NT2/D1 (cell line): ENCODE data around the gene CLASP1.
"Not testable (repeated sequence)": the region's sequence is repeated elsewhere in the genome, so short reads cannot be mapped to it uniquely, and the experiment has no call there.

Experiments
- DNase-seq: peaks from one replicate; pipeline ENCODE4 v3.0.0-alpha.2; 2011; ENCODE audit warnings: low read depth, low spot score
- H3K27me3 ChIP-seq: 2 replicates; pipeline ENCODE4 v1.6.0; 2011; ENCODE audit warnings: mild to moderate bottlenecking; ENCODE audit not compliant: insufficient read length, insufficient read depth
- H3K36me3 ChIP-seq: 2 replicates; pipeline ENCODE4 v1.6.1; 2011; ENCODE audit warnings: mild to moderate bottlenecking, low read length, mixed read lengths; ENCODE audit not compliant: insufficient read depth, insufficient read length
- H3K4me1 ChIP-seq: 2 replicates; pipeline ENCODE4 v1.5.1; 2011; ENCODE audit not compliant: insufficient read depth, insufficient read length
- H3K4me3 ChIP-seq: 2 replicates; pipeline ENCODE4 v1.5.1; 2011; ENCODE audit warnings: low read depth; ENCODE audit not compliant: insufficient read length
- H3K9ac ChIP-seq: 2 replicates; pipeline ENCODE4 v1.6.0; 2011; ENCODE audit warnings: low read depth; ENCODE audit not compliant: insufficient read length
- H3K9me3 ChIP-seq: 2 replicates; pipeline ENCODE4 v1.5.1; 2011; ENCODE audit warnings: mild to moderate bottlenecking, low read length; ENCODE audit not compliant: insufficient read depth
- SUZ12 ChIP-seq: IDR thresholded peaks from 2 replicates; pipeline ENCODE4 v1.6.1; 2011; ENCODE audit not compliant: insufficient read length, insufficient read depth; ENCODE audit errors: extremely low read depth
- YY1 ChIP-seq: IDR thresholded peaks from 2 replicates; pipeline ENCODE4 v1.6.1; 2011; ENCODE audit not compliant: insufficient read length, insufficient read depth
- ZNF274 ChIP-seq: IDR thresholded peaks from 2 replicates; pipeline ENCODE4 v1.6.1; 2011; ENCODE audit warnings: mild to moderate bottlenecking, low read depth, low read length

CLASP1 gene

GRCh38 chr2:121309801-121310200, 339.5 kb downstream of the CLASP1 start:
- no peak overlapping the region for H3K4me3 ChIP-seq
- H3K9ac ChIP-seq, result no peak overlapping the region
- DNase-seq, result no peak
- H3K27me3 ChIP-seq, result no peaks in the 10 kb centered on the region
- TF ChIP-seq SUZ12, result no peak
- no peaks in the 10 kb centered on the region for H3K4me1 ChIP-seq
- H3K9me3 ChIP-seq, result no peaks in the 10 kb centered on the region
- no peaks in the 10 kb centered on the region for H3K36me3 ChIP-seq

GRCh38 chr2:121309323-121309722, 339.9 kb downstream of the CLASP1 start:
- Histone ChIP-seq H3K27me3 (no peaks in the 10 kb centered on the region), H3K9me3 (no peaks in the 10 kb centered on the region), H3K9ac (no peak overlapping the region), H3K4me3 (no peak overlapping the region), H3K36me3 (no peaks in the 10 kb centered on the region), H3K4me1 (no peaks in the 10 kb centered on the region)
- DNase-seq, result no peak
- no peak for TF ChIP-seq ZNF274
- TF ChIP-seq YY1, result no peak
- TF ChIP-seq SUZ12, result no peak

- DNase-seq, result no peak
- Histone ChIP-seq H3K9ac (no peak overlapping the region), H3K36me3 (no peaks in the 10 kb centered on the region), H3K9me3 (no peaks in the 10 kb centered on the region), H3K4me3 (no peak overlapping the region), H3K27me3 (no peaks in the 10 kb centered on the region), H3K4me1 (no peaks in the 10 kb centered on the region)
- TF ChIP-seq YY1 (no peak), ZNF274 (no peak), SUZ12 (no peak)
Observed at GRCh38 chr2:121307048-121307447, 342.2 kb downstream of the CLASP1 start.

- TF ChIP-seq ZNF274 (no peak), YY1 (no peak), SUZ12 (no peak)
- no peak overlapping the region for H3K4me3 ChIP-seq
- H3K36me3 ChIP-seq, result no peaks in the 10 kb centered on the region
- DNase-seq, result no peak
- no peaks in the 10 kb centered on the region for H3K4me1 ChIP-seq
- H3K9ac ChIP-seq, result no peak overlapping the region
- no peaks in the 10 kb centered on the region for H3K9me3 ChIP-seq
- no peaks in the 10 kb centered on the region for H3K27me3 ChIP-seq
Observed at GRCh38 chr2:121304941-121305340, 344.3 kb downstream of the CLASP1 start.

- H3K4me1 ChIP-seq, result no peaks in the 10 kb centered on the region
- no peaks in the 10 kb centered on the region for H3K27me3 ChIP-seq
- H3K4me3 ChIP-seq, result no peak overlapping the region
- no peaks in the 10 kb centered on the region for H3K36me3 ChIP-seq
- TF ChIP-seq YY1, result no peak
- no peak for TF ChIP-seq ZNF274
- TF ChIP-seq SUZ12, result no peak
- no peaks in the 10 kb centered on the region for H3K9me3 ChIP-seq
- no peak overlapping the region for H3K9ac ChIP-seq
- DNase-seq, result no peak
Observed at GRCh38 chr2:121303531-121304263, 345.6 kb downstream of the CLASP1 start.

GRCh38 chr2:121301190-121301589, 348.1 kb downstream of the CLASP1 start:
- H3K9me3 ChIP-seq, H3K27me3 ChIP-seq, H3K4me3 ChIP-seq, DNase-seq, H3K9ac ChIP-seq, H3K36me3 ChIP-seq, H3K4me1 ChIP-seq: not testable (repeated sequence)

- TF ChIP-seq SUZ12 (no peak), YY1 (no peak), ZNF274 (no peak)
- Histone ChIP-seq H3K4me3 (no peak overlapping the region), H3K9me3 (peaks cover 5% of the 10 kb centered on the region; the same call in 1 of the 2 replicates), H3K4me1 (no peaks in the 10 kb centered on the region), H3K27me3 (peaks cover 6% of the 10 kb centered on the region), H3K36me3 (no peaks in the 10 kb centered on the region), H3K9ac (no peak overlapping the region)
- no peak for DNase-seq
Observed at GRCh38 chr2:121298476-121298875, 350.8 kb downstream of the CLASP1 start.

- H3K4me3 ChIP-seq, H3K9ac ChIP-seq, H3K27me3 ChIP-seq, H3K9me3 ChIP-seq, H3K36me3 ChIP-seq, H3K4me1 ChIP-seq, DNase-seq: not testable (repeated sequence)
Observed at GRCh38 chr2:121297866-121298265, 351.4 kb downstream of the CLASP1 start.
